GM12878 (cell line): Measurements from ENCODE around the gene CSRNP2. TPM values are rescaled to one million over a fixed set of nuclear protein-coding genes. Genes with fewer than 3 reads are reported as not detected.

Experiments
- CHD2 ChIP-seq: IDR thresholded peaks from 2 replicates; pipeline ENCODE4 v1.6.1; 2011; ENCODE audit warnings: low read depth, low read length, improper control_type of control experiment, borderline replicate concordance
- EGR1 ChIP-seq, 2 experiments: IDR thresholded peaks; 1 replicate in 1 of 2; 2 replicates in 1 of 2; pipeline ENCODE4 v1.6.1; 2011 to 2012; ENCODE audit warnings: low read depth in 2 of 2, low read length in 2 of 2, borderline replicate concordance in 1 of 2, mild to moderate bottlenecking in 1 of 2, moderate library complexity in 1 of 2
- ELK1 ChIP-seq: IDR thresholded peaks from 2 replicates; pipeline ENCODE4 v1.6.1; 2012; ENCODE audit warnings: low read depth, low read length, improper control_type of control experiment
- KLF5 ChIP-seq: fragments of 450-650 bp; IDR thresholded peaks from 2 replicates; pipeline ENCODE4 v1.6.1; 2014; ENCODE audit warnings: mild to moderate bottlenecking; ENCODE audit not compliant: partially characterized antibody
- MTA2 ChIP-seq: fragments of 450-650 bp; IDR thresholded peaks from 2 replicates; pipeline ENCODE4 v1.6.1; 2016; ENCODE audit warnings: low read depth, mild to moderate bottlenecking, moderate library complexity
- MYB ChIP-seq: fragments of 150-350 bp; IDR thresholded peaks from 2 replicates; pipeline ENCODE4 v1.6.1; 2014; ENCODE audit warnings: mild to moderate bottlenecking, low read depth, low read length, borderline replicate concordance
- NFYB ChIP-seq: IDR thresholded peaks from 2 replicates; pipeline ENCODE4 v1.6.1; 2011; ENCODE audit warnings: low read depth, mild to moderate bottlenecking, low read length, improper control_type of control experiment, moderate library complexity; ENCODE audit not compliant: insufficient read depth
- NR2C1 ChIP-seq: fragments of 450-650 bp; IDR thresholded peaks from 2 replicates; pipeline ENCODE4 v1.6.1; 2017; ENCODE audit warnings: antibody characterized with exemption, mild to moderate bottlenecking, moderate library complexity
- NRF1 ChIP-seq: conservative IDR thresholded peaks from 2 replicates; pipeline ENCODE4 v1.6.1; 2011; ENCODE audit warnings: mild to moderate bottlenecking, low read depth, low read length, improper control_type of control experiment
- POLR2AphosphoS2 ChIP-seq: IDR thresholded peaks from 2 replicates; pipeline ENCODE4 v1.6.1; 2011; ENCODE audit warnings: low read depth, mild to moderate bottlenecking, low read length, improper control_type of control experiment, moderate library complexity
- POU2F2 ChIP-seq: IDR thresholded peaks from 3 replicates; pipeline ENCODE4 v1.6.1; 2011; ENCODE audit warnings: low read depth, mild to moderate bottlenecking, low read length, borderline replicate concordance
- PRDM15 ChIP-seq: fragments of 450-650 bp; formaldehyde crosslinking; IDR thresholded peaks from 2 replicates; pipeline ENCODE4 v1.4.0; 2020; ENCODE audit warnings: mild to moderate bottlenecking, moderate library complexity
- SMAD1 ChIP-seq: fragments of 450-650 bp; IDR thresholded peaks from 2 replicates; pipeline ENCODE4 v1.6.1; 2018; ENCODE audit warnings: mild to moderate bottlenecking, low read depth; ENCODE audit not compliant: partially characterized antibody
- SPI1 ChIP-seq: IDR thresholded peaks from 2 replicates; pipeline ENCODE4 v1.6.1; 2011; ENCODE audit warnings: low read depth, mild to moderate bottlenecking, low read length, moderate library complexity, borderline replicate concordance; ENCODE audit not compliant: insufficient read depth
- SUPT20H ChIP-seq: IDR thresholded peaks from 2 replicates; pipeline ENCODE4 v1.6.1; 2011; ENCODE audit warnings: low read depth, mild to moderate bottlenecking, low read length, moderate library complexity, borderline replicate concordance; ENCODE audit not compliant: control insufficient read depth
- YBX1 ChIP-seq: fragments of 450-650 bp; IDR thresholded peaks from 2 replicates; pipeline ENCODE4 v1.6.1; 2016; ENCODE audit warnings: antibody characterized with exemption
- ZNF24 ChIP-seq: fragments of 450-650 bp; IDR thresholded peaks from 2 replicates; pipeline ENCODE4 v1.6.1; 2017; ENCODE audit warnings: antibody characterized with exemption, mild to moderate bottlenecking
- ZNF622 ChIP-seq: fragments of 450-650 bp; IDR thresholded peaks from 2 replicates; pipeline ENCODE4 v1.6.1; 2017; ENCODE audit warnings: mild to moderate bottlenecking, inconsistent platforms
- polyA plus RNA-seq, 11 experiments: library from polyadenylated mRNA; depleted of rRNA in 4 of 11; unstranded in 6 of 11; stranded (reverse) in 5 of 11; fragments of >200 nt; fragmentation: Nextera tagmentation in 4 of 11; fragmentation: Illumina TruSeq in 1 of 11; extraction: Ambion mirVana in 4 of 11; extraction: Trizol in 1 of 11; gene quantifications; 1 replicate in 1 of 11; 2 replicates in 10 of 11; pipeline versions ENCODE4 v1.2.1 to v1.2.3, GENCODE V29; 2011 to 2016; ENCODE audit warnings: inconsistent platforms in 2 of 11, missing spikeins in 2 of 11, low read depth in 1 of 11
- total RNA-seq, 4 experiments: library from RNA; depleted of rRNA in 3 of 4; stranded (reverse); fragments of >200 nt in 3 of 4; fragmentation: Illumina TruSeq in 1 of 4; extraction: Trizol in 1 of 4; gene quantifications; 2 replicates each; pipeline versions ENCODE4 v1.2.1 to v1.2.3, GENCODE V29; 2013 to 2021
- TF ChIP-seq, protein P1 (sequence below): IDR thresholded peaks from 2 replicates; pipeline ENCODE4 v1.6.1; 2012; ENCODE audit warnings: low read depth, low read length, improper control_type of control experiment
- TF ChIP-seq, protein P2 (sequence below): IDR thresholded peaks from 2 replicates; pipeline ENCODE4 v1.6.1; 2011; ENCODE audit warnings: low read depth, mild to moderate bottlenecking, low read length, moderate library complexity, borderline replicate concordance; ENCODE audit errors: extremely low read depth
- TF ChIP-seq, protein P3 (sequence below): fragments of 450-650 bp; formaldehyde crosslinking; IDR thresholded peaks from 2 replicates; pipeline ENCODE4 v1.5.0; 2022; ENCODE audit warnings: mild to moderate bottlenecking, missing genetic modification characterization

CSRNP2 gene
- total and polyA plus RNA-seq, 10 of the 15 experiments (the other 5 are each of a cell fraction or from before 2014, with no cell fraction given), result 1.2 to 12.1 (median 6.3) TPM

GRCh38 chr12:51083126-51083833, at the start of gene CSRNP2 (continued):
- TF ChIP-seq PRDM15 (no peak), ZNF24 (no peak), SUPT20H (no peak), KLF5 (no peak), ELK1 (0 out of 2 replicates have a peak, but pooled peaks have one; percentile 24), MYB (no peak), POU2F2 (peak; percentile 96), NR2C1 (peak; percentile 82), CHD2 (no peak), EGR1 (IDR thresholded peaks at IDR 0.05; ENCODE audit: borderline replicate concordance in 1 of 2, low read depth in 2 of 2, low read length in 2 of 2) (peak in 1 of 2 experiments; percentile 82; a peak in 2 of 3 replicates), YBX1 (no peak), POLR2AphosphoS2 (peak; percentile 94), MTA2 (no peak), ZNF622 (no peak), NFYB (no peak), SMAD1 (no peak), NRF1 (no peak), SPI1 (no peak)
- TF ChIP-seq, protein P1, sequence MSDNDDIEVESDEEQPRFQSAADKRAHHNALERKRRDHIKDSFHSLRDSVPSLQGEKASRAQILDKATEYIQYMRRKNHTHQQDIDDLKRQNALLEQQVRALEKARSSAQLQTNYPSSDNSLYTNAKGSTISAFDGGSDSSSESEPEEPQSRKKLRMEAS, result peak; percentile 56; the same call in 1 of the 2 replicates
- TF ChIP-seq, protein P2, sequence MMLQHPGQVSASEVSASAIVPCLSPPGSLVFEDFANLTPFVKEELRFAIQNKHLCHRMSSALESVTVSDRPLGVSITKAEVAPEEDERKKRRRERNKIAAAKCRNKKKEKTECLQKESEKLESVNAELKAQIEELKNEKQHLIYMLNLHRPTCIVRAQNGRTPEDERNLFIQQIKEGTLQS, result no peak
- TF ChIP-seq, protein P3, sequence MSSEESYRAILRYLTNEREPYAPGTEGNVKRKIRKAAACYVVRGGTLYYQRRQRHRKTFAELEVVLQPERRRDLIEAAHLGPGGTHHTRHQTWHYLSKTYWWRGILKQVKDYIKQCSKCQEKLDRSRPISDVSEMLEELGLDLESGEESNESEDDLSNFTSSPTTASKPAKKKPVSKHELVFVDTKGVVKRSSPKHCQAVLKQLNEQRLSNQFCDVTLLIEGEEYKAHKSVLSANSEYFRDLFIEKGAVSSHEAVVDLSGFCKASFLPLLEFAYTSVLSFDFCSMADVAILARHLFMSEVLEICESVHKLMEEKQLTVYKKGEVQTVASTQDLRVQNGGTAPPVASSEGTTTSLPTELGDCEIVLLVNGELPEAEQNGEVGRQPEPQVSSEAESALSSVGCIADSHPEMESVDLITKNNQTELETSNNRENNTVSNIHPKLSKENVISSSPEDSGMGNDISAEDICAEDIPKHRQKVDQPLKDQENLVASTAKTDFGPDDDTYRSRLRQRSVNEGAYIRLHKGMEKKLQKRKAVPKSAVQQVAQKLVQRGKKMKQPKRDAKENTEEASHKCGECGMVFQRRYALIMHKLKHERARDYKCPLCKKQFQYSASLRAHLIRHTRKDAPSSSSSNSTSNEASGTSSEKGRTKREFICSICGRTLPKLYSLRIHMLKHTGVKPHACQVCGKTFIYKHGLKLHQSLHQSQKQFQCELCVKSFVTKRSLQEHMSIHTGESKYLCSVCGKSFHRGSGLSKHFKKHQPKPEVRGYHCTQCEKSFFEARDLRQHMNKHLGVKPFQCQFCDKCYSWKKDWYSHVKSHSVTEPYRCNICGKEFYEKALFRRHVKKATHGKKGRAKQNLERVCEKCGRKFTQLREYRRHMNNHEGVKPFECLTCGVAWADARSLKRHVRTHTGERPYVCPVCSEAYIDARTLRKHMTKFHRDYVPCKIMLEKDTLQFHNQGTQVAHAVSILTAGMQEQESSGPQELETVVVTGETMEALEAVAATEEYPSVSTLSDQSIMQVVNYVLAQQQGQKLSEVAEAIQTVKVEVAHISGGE, result no peak
